HCT116 (cell line): ENCODE results near the gene DHRS12. TPM values are rescaled to one million over a fixed set of nuclear protein-coding genes. Genes with fewer than 3 reads are reported as not detected.

Experiments
- ATAC-seq: fragments of 200-7000 bp; cut with Tn5 transposase; 2 replicates; pipeline ENCODE4 v1.9.1; 2020; ENCODE audit warnings: mild to moderate bottlenecking, moderate library complexity
- BruUV-seq: library from RNA; stranded (reverse); fragments of 400-500 nt; replicated peaks from 2 replicates; lab custom pipeline; 2021; lab: Mats Ljungman, UMichigan
- CTCF ChIA-PET: fragments of 300-600 bp; sonication (Branson Sonifier 250); formaldehyde crosslinking; loops from one replicate; lab custom pipeline; 2021; ENCODE audit warnings: antibody characterized with exemption; lab: Charles Lee
- POLR2A ChIA-PET: fragments of 300-600, 350-600 bp; sonication (Branson Sonifier 250); formaldehyde crosslinking; loops from one replicate; lab custom pipeline; 2021; ENCODE audit warnings: antibody characterized with exemption; lab: Charles Lee
- RAD21 ChIA-PET, 2 experiments: fragments of 300-600 bp; sonication (Branson Sonifier 250); formaldehyde crosslinking; loops; one replicate each; lab custom pipeline; 2023; ENCODE audit warnings: low total read pairs in 2 of 2; ENCODE audit not compliant: uncharacterized antibody in 2 of 2, unreplicated experiment in 2 of 2, low non-redundant PET in 1 of 2; lab: Charles Lee
- DNase-seq: peaks from one replicate; pipeline ENCODE4 v3.0.0-alpha.2; 2010; ENCODE audit warnings: low read depth, low spot score
- H2AFZ ChIP-seq: fragments of 200-600 bp; shearing (Covaris generic), sonication (generic); 2 replicates; pipeline ENCODE4 v1.6.1; 2017; ENCODE audit warnings: low read depth, mixed run types, mixed read lengths, antibody characterized with exemption, low read length; ENCODE audit not compliant: poor library complexity, severe bottlenecking
- H3K27ac ChIP-seq: 2 replicates; pipeline ENCODE4 v1.5.1; 2012; ENCODE audit warnings: low read depth, low read length
- H3K27me3 ChIP-seq: fragments of 200-600 bp; sonication (generic); 2 replicates; pipeline ENCODE4 v1.6.1; 2016; ENCODE audit warnings: mixed run types, low read length, mixed read lengths; ENCODE audit not compliant: insufficient read depth
- H3K36me3 ChIP-seq, 2 experiments: fragments of 200-500 bp in 1 of 2; fragments of 200-600 bp in 1 of 2; sonication (Bioruptor generic) in 1 of 2; sonication (generic) in 1 of 2; 2 replicates each; pipeline versions ENCODE4 v1.5.1 to v1.6.1; 2014 to 2016; ENCODE audit warnings: low read length in 2 of 2, inconsistent platforms in 1 of 2, mixed read lengths in 1 of 2, mixed run types in 1 of 2; ENCODE audit not compliant: insufficient read depth in 2 of 2, control insufficient read depth in 1 of 2
- H3K4me1 ChIP-seq, 2 experiments: fragments of 200-600 bp in 1 of 2; sonication (generic) in 1 of 2; 2 replicates each; pipeline versions ENCODE4 v1.5.1 to v1.6.1; 2012 to 2017; ENCODE audit warnings: low read length in 2 of 2, inconsistent platforms in 1 of 2, mild to moderate bottlenecking in 1 of 2, mixed read lengths in 1 of 2, mixed run types in 1 of 2, moderate library complexity in 1 of 2; ENCODE audit not compliant: insufficient read depth in 2 of 2, control insufficient read depth in 1 of 2
- H3K4me2 ChIP-seq: fragments of 200-600 bp; sonication (generic); 2 replicates; pipeline ENCODE4 v1.6.1; 2017; ENCODE audit warnings: mixed run types, low read length, mixed read lengths
- H3K4me3 ChIP-seq, 2 experiments: fragments of 200-600 bp in 1 of 2; sonication (generic) in 1 of 2; replicated peaks in 1 of 2; 2 replicates each; pipeline ENCODE4 v1.5.1; 2011 to 2016; ENCODE audit warnings: low read length in 2 of 2, control low read depth in 1 of 2, low read depth in 1 of 2, mild to moderate bottlenecking in 1 of 2, mixed read lengths in 1 of 2, mixed run types in 1 of 2
- H3K79me2 ChIP-seq: fragments of 200-600 bp; sonication (generic); 2 replicates; pipeline ENCODE4 v1.6.1; 2017; ENCODE audit warnings: mild to moderate bottlenecking, mixed run types, low read length, moderate library complexity, mixed read lengths; ENCODE audit not compliant: insufficient read depth
- H3K9ac ChIP-seq: fragments of 200-600 bp; sonication (generic); 2 replicates; pipeline ENCODE4 v1.6.1; 2016; ENCODE audit warnings: low read length, mixed read lengths
- H3K9me2 ChIP-seq: fragments of 200-600 bp; sonication (generic), shearing (Covaris generic); 2 replicates; pipeline ENCODE4 v1.6.1; 2017; ENCODE audit warnings: mixed run types, mild to moderate bottlenecking, moderate library complexity; ENCODE audit not compliant: insufficient read depth
- H3K9me3 ChIP-seq, 2 experiments: fragments of 200-500 bp in 1 of 2; fragments of 200-600 bp in 1 of 2; sonication (Bioruptor generic) in 1 of 2; sonication (generic) in 1 of 2; 2 replicates each; pipeline ENCODE4 v1.6.1; 2014 to 2017; ENCODE audit warnings: low read length in 2 of 2, mixed read lengths in 2 of 2, inconsistent platforms in 1 of 2, low read depth in 1 of 2, mild to moderate bottlenecking in 1 of 2, mixed run types in 1 of 2, moderate library complexity in 1 of 2; ENCODE audit not compliant: control insufficient read depth in 1 of 2, insufficient read depth in 1 of 2
- H4K20me1 ChIP-seq: fragments of 200-600 bp; sonication (generic), shearing (Covaris generic); 2 replicates; pipeline ENCODE4 v1.6.1; 2017; ENCODE audit warnings: mixed run types, mild to moderate bottlenecking, moderate library complexity; ENCODE audit not compliant: insufficient read depth
- CBX3 ChIP-seq: IDR thresholded peaks from 2 replicates; pipeline ENCODE4 v1.6.1; 2012; ENCODE audit warnings: low read depth
- CEBPB ChIP-seq: IDR thresholded peaks from 2 replicates; pipeline ENCODE4 v1.6.1; 2012; ENCODE audit warnings: low read depth
- CTCF ChIP-seq, 3 experiments: fragments of 200-600 bp in 1 of 3; sonication (generic) in 1 of 3; IDR thresholded peaks in 2 of 3; conservative IDR thresholded peaks in 1 of 3; 2 replicates each; pipeline ENCODE4 v1.5.1; 2012 to 2017; ENCODE audit warnings: low read depth in 2 of 3, low read length in 2 of 3, antibody characterized with exemption in 1 of 3, borderline replicate concordance in 1 of 3, control low read depth in 1 of 3, mild to moderate bottlenecking in 1 of 3, mixed read lengths in 1 of 3, mixed run types in 1 of 3, moderate library complexity in 1 of 3; ENCODE audit not compliant: insufficient read depth in 1 of 3
- EGR1 ChIP-seq: IDR thresholded peaks from 2 replicates; pipeline ENCODE4 v1.6.1; 2012; ENCODE audit warnings: low read depth
- JUND ChIP-seq: IDR thresholded peaks from 2 replicates; pipeline ENCODE4 v1.6.1; 2012
- MAX ChIP-seq: IDR thresholded peaks from 2 replicates; pipeline ENCODE4 v1.6.1; 2012
- POLR2AphosphoS5 ChIP-seq: IDR thresholded peaks from 2 replicates; pipeline ENCODE4 v1.6.1; 2011; ENCODE audit warnings: mild to moderate bottlenecking, low read depth, low read length, moderate library complexity
- RAD21 ChIP-seq: IDR thresholded peaks from 2 replicates; pipeline ENCODE4 v1.6.1; 2012; ENCODE audit warnings: low read depth, mild to moderate bottlenecking
- REST ChIP-seq: IDR thresholded peaks from 2 replicates; pipeline ENCODE4 v1.6.1; 2012; ENCODE audit warnings: low read depth
- TCF7L2 ChIP-seq: IDR thresholded peaks from 2 replicates; pipeline ENCODE4 v1.7.0; 2011; ENCODE audit warnings: borderline replicate concordance, inconsistent platforms; ENCODE audit not compliant: insufficient read depth, insufficient read length; ENCODE audit errors: extremely low read depth
- intact Hi-C: fragments of 100-400 bp; cut with micrococcal nuclease; formaldehyde crosslinking; loops from 2 replicates; pipeline ENCODE4 v1.10.0; 2022
- total RNA-seq: library from RNA; stranded (reverse); gene quantifications from one replicate; pipeline ENCODE4 v1.2.1, GENCODE V29; 2021; ENCODE audit not compliant: unreplicated experiment

DHRS12 gene
- total RNA-seq, 1 experiment from 2014 or later = 3.9 TPM

- intact Hi-C loops = no loop called here
- no peaks in the 10 kb centered on the region for H3K4me1 ChIP-seq
- H3K9me2 ChIP-seq = no peaks in the 10 kb centered on the region
- no peak overlapping the region for H3K4me2 ChIP-seq
- POLR2A ChIA-PET = no interaction called here
- CTCF ChIA-PET = interaction anchor here (2.9 kb wide), 1 partner anchor 17 kb away, joined by 10 read pairs; no protein-coding TSS in a partner anchor
- no peak overlapping the region for H3K27ac ChIP-seq
- no peaks in the 10 kb centered on the region for H3K79me2 ChIP-seq
- no peak overlapping the region for H3K9ac ChIP-seq
- no peak for TF ChIP-seq TCF7L2
- peak; percentile 23 to 29 (median 27); a peak in 5 of 6 replicates for TF ChIP-seq CTCF (IDR thresholded peaks at IDR 0.05 in 2 of 3, conservative IDR thresholded peaks at IDR 0.05 in 1 of 3; ENCODE audit: borderline replicate concordance in 1 of 3, insufficient read depth in 1 of 3, low read depth in 2 of 3, low read length in 2 of 3)
- TF ChIP-seq JUND = no peak
- peak; percentile 46 for TF ChIP-seq RAD21
- DNase-seq = no peak
- no peak overlapping the region for H3K4me3 ChIP-seq
- H3K36me3 ChIP-seq = no peaks in the 10 kb centered on the region
- no peaks in the 10 kb centered on the region for H3K9me3 ChIP-seq
- H4K20me1 ChIP-seq = no peaks in the 10 kb centered on the region
- no peak overlapping the region for H2AFZ ChIP-seq
- H3K27me3 ChIP-seq = peaks cover 9% of the 10 kb centered on the region; the same call in 1 of the 2 replicates
- BruUV-seq = no TSS peak
- peak; percentile 89 for ATAC-seq
- RAD21 ChIA-PET = no interaction called here
Measured at GRCh38 chr13:51832471-51833152, 28.6 kb upstream of the DHRS12 start.

GRCh38 chr13:51831519-51831918 is 27.6 kb upstream of the DHRS12 start:
- ChIA-PET RAD21 (no interaction called here), POLR2A (no interaction called here), CTCF (no interaction called here)
- intact Hi-C loops = no loop called here
- Histone ChIP-seq H3K9ac (no peak overlapping the region), H3K9me2 (no peaks in the 10 kb centered on the region), H2AFZ (no peak overlapping the region), H3K4me3 (no peak overlapping the region), H3K4me1 (no peaks in the 10 kb centered on the region), H3K79me2 (no peaks in the 10 kb centered on the region), H3K36me3 (no peaks in the 10 kb centered on the region), H3K27ac (no peak overlapping the region), H4K20me1 (no peaks in the 10 kb centered on the region), H3K27me3 (peaks cover 12% of the 10 kb centered on the region; the same call in 1 of the 2 replicates), H3K4me2 (no peak overlapping the region), H3K9me3 (no peaks in the 10 kb centered on the region)
- ATAC-seq (no peak), DNase-seq (no peak)
- BruUV-seq = no TSS peak
- TF ChIP-seq CBX3 (no peak), MAX (no peak), REST (no peak), RAD21 (no peak), EGR1 (no peak), TCF7L2 (no peak), POLR2AphosphoS5 (no peak), CEBPB (no peak)
